HG03354 (cell line): Measurements from ENCODE around the gene SUV39H2.
"Not testable (repeated sequence)": the region's sequence is repeated elsewhere in the genome, so short reads cannot be mapped to it uniquely, and the experiment has no call there.

ENCODE experiments used
- ATAC-seq: cut with Tn5 transposase; IDR thresholded peaks from one replicate; pipeline ENCODE4 v1.9.1; 2021; ENCODE audit warnings: mild to moderate bottlenecking; ENCODE audit not compliant: unreplicated experiment, poor library complexity, severe bottlenecking

The SUV39H2 gene

GRCh38 chr10:14873090-14873760 lies 5.4 kb upstream of the SUV39H2 start:
- peak; percentile 57 for ATAC-seq

- no peak for ATAC-seq
These were observed 2.7 kb upstream of the SUV39H2 start for GRCh38 chr10:14875941-14876340.

- ATAC-seq: no peak
These were observed 1.9 kb upstream of the SUV39H2 start for GRCh38 chr10:14876764-14877163.

GRCh38 chr10:14879124-14879927 lies 660 bp downstream of the SUV39H2 start:
- ATAC-seq: peak; percentile 27

- no peak for ATAC-seq
These were observed 1.2 kb downstream of the SUV39H2 start for GRCh38 chr10:14879928-14880193.

- no peak for ATAC-seq
These were observed 1.6 kb downstream of the SUV39H2 start for GRCh38 chr10:14880229-14880628.

- ATAC-seq: no peak
These were observed 5.4 kb downstream of the SUV39H2 start for GRCh38 chr10:14884082-14884481.

GRCh38 chr10:14889318-14889717 lies 10.7 kb downstream of the SUV39H2 start:
- no peak for ATAC-seq

- ATAC-seq: no peak
These were observed 12.5 kb downstream of the SUV39H2 start for GRCh38 chr10:14891151-14891550.

- ATAC-seq: peak; percentile 74
These were observed 25.7 kb downstream of the SUV39H2 start for GRCh38 chr10:14904316-14904732.

GRCh38 chr10:14904864-14905263 lies 26.2 kb downstream of the SUV39H2 start:
- no peak for ATAC-seq

GRCh38 chr10:14905890-14906289 lies 27.2 kb downstream of the SUV39H2 start:
- no peak for ATAC-seq

GRCh38 chr10:14906765-14907164 lies 28.1 kb downstream of the SUV39H2 start:
- ATAC-seq: no peak

- ATAC-seq: not testable (repeated sequence)
These were observed 28.9 kb downstream of the SUV39H2 start for GRCh38 chr10:14907591-14907990.

- ATAC-seq: no peak
These were observed 30.4 kb downstream of the SUV39H2 start for GRCh38 chr10:14909101-14909500.

GRCh38 chr10:14910953-14911352 lies 32.3 kb downstream of the SUV39H2 start:
- no peak for ATAC-seq

- no peak for ATAC-seq
These were observed 33.1 kb downstream of the SUV39H2 start for GRCh38 chr10:14911801-14912200.

- ATAC-seq: no peak
These were observed 37.9 kb downstream of the SUV39H2 start for GRCh38 chr10:14916600-14916999.

- no peak for ATAC-seq
These were observed 39.2 kb downstream of the SUV39H2 start for GRCh38 chr10:14917827-14918226.

GRCh38 chr10:14918964-14919363 lies 40.3 kb downstream of the SUV39H2 start:
- ATAC-seq: no peak

GRCh38 chr10:14924013-14924412 lies 45.3 kb downstream of the SUV39H2 start:
- ATAC-seq: no peak
